Measurements from ENCODE around the gene KCNQ5. TPM values are rescaled to one million over a fixed set of nuclear protein-coding genes. Genes with fewer than 3 reads are reported as not detected.

Gene KCNQ5
- total and polyA plus RNA-seq, 2 donors (not counting 1 experiment from before 2014, with no cell fraction given): 0.74 to 4.6 TPM

DNA sequence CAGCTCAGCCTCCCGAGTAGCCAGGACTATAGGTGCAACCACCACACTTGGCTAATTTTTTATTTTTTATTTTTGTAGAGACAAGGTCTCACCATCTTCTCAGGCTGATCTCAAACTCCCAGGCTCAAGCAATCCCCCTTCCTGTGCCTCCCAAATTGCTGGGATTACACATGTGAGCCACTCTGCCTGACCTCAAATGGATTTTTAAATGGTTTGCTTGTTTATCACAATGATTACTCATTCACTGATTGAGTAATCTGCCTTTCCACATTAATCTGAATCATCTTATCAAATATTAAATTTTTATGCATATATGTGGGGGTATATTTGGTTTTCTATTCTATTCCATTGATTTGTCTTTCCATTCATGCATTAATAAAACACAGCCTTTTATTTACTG is 612.9 kb downstream of the KCNQ5 start:
- Histone ChIP-seq H3K79me2 (ENCODE audit: control insufficient read depth, insufficient read depth, low read length) (no peaks in the 10 kb centered on the region), H3K9me3 (ENCODE audit: control insufficient read depth, insufficient read depth, low read depth, low read length) (no peaks in the 10 kb centered on the region), H4K20me1 (ENCODE audit: control insufficient read depth, extremely low read depth, insufficient read depth, low read length) (no peaks in the 10 kb centered on the region), H3K4me2 (ENCODE audit: extremely low read depth, insufficient read depth, low read length) (no peak overlapping the region), H3K9ac (ENCODE audit: insufficient read depth, low read length) (no peak overlapping the region), H3K36me3 (ENCODE audit: control insufficient read depth, insufficient read depth, low read length) (no peaks in the 10 kb centered on the region), H2AFZ (ENCODE audit: low read length) (no peak overlapping the region), H3K27me3 (ENCODE audit: control insufficient read depth, insufficient read depth, low read length) (no peaks in the 10 kb centered on the region), H3K4me3 (replicated peaks in 1 of 4; ENCODE audit: control extremely low read depth in 1 of 4, insufficient read depth in 1 of 4, low read depth in 3 of 4, low read length in 4 of 4) (no peak overlapping the region), H3K27ac (ENCODE audit: insufficient read depth, low read length) (peak overlapping the region; percentile 51), H3K4me1 (ENCODE audit: control insufficient read depth, extremely low read depth, insufficient read depth, low read length) (peaks cover 9% of the 10 kb centered on the region)
- peak; percentile 60 to 79 for DNase-seq (ENCODE audit: low read depth in 2 of 2)
- TF ChIP-seq EZH2 (IDR thresholded peaks at IDR 0.05; ENCODE audit: low read length, missing control alignments): no peak
- no peak for TF ChIP-seq CTCF (conservative IDR thresholded peaks at IDR 0.05 in 1 of 2, IDR thresholded peaks at IDR 0.05 in 1 of 2; ENCODE audit: low read depth in 1 of 2, low read length in 2 of 2)

GRCh38 chr6:73236144-73236750 is 614.4 kb downstream of the KCNQ5 start:
- Histone ChIP-seq H3K4me2 (ENCODE audit: extremely low read depth, insufficient read depth, low read length) (no peak overlapping the region), H4K20me1 (ENCODE audit: control insufficient read depth, extremely low read depth, insufficient read depth, low read length) (no peaks in the 10 kb centered on the region), H3K27ac (ENCODE audit: insufficient read depth, low read length) (peak overlapping the region; percentile 27), H2AFZ (ENCODE audit: low read length) (no peak overlapping the region), H3K27me3 (ENCODE audit: control insufficient read depth, insufficient read depth, low read length) (no peaks in the 10 kb centered on the region), H3K79me2 (ENCODE audit: control insufficient read depth, insufficient read depth, low read length) (no peaks in the 10 kb centered on the region), H3K9ac (ENCODE audit: insufficient read depth, low read length) (no peak overlapping the region), H3K4me1 (ENCODE audit: control insufficient read depth, extremely low read depth, insufficient read depth, low read length) (peaks cover 9% of the 10 kb centered on the region), H3K4me3 (replicated peaks in 1 of 4; ENCODE audit: control extremely low read depth in 1 of 4, insufficient read depth in 1 of 4, low read depth in 3 of 4, low read length in 4 of 4) (no peak overlapping the region), H3K9me3 (ENCODE audit: control insufficient read depth, insufficient read depth, low read depth, low read length) (no peaks in the 10 kb centered on the region), H3K36me3 (ENCODE audit: control insufficient read depth, insufficient read depth, low read length) (no peaks in the 10 kb centered on the region)
- TF ChIP-seq EZH2 (IDR thresholded peaks at IDR 0.05; ENCODE audit: low read length, missing control alignments) (no peak), CTCF (conservative IDR thresholded peaks at IDR 0.05 in 1 of 2, IDR thresholded peaks at IDR 0.05 in 1 of 2; ENCODE audit: low read depth in 1 of 2, low read length in 2 of 2) (no peak)
- peak; percentile 88 to 91 for DNase-seq (ENCODE audit: low read depth in 2 of 2)

DNA sequence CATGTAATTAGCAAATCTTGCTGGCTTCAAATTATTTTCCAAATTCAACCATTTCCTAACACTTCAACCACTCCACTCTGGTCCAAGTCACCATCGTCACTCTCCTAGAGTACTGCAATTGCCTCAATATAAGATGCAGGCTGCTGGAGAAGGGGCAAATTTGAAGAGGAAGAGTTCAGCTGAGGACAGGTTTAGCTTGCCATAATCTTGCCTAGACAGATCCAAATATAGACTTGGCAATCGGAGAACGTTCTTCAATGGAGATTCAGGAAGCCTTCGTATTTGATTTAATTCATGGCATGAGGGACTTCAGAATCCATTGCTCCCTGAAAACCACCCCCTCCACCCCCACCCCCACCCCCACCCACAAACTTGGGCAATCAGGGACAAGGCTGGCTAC is 618.9 kb downstream of the KCNQ5 start:
- no peak overlapping the region for H3K9ac ChIP-seq (ENCODE audit: insufficient read depth, low read length)
- no peaks in the 10 kb centered on the region for H4K20me1 ChIP-seq (ENCODE audit: control insufficient read depth, extremely low read depth, insufficient read depth, low read length)
- no peak overlapping the region for H2AFZ ChIP-seq (ENCODE audit: low read length)
- H3K27me3 ChIP-seq (ENCODE audit: control insufficient read depth, insufficient read depth, low read length): no peaks in the 10 kb centered on the region
- H3K4me1 ChIP-seq (ENCODE audit: control insufficient read depth, extremely low read depth, insufficient read depth, low read length): peaks cover 4% of the 10 kb centered on the region
- H3K9me3 ChIP-seq (ENCODE audit: control insufficient read depth, insufficient read depth, low read depth, low read length): no peaks in the 10 kb centered on the region
- TF ChIP-seq CTCF (conservative IDR thresholded peaks at IDR 0.05 in 1 of 2, IDR thresholded peaks at IDR 0.05 in 1 of 2; ENCODE audit: low read depth in 1 of 2, low read length in 2 of 2): no peak
- TF ChIP-seq EZH2 (IDR thresholded peaks at IDR 0.05; ENCODE audit: low read length, missing control alignments): no peak
- no peak overlapping the region for H3K4me3 ChIP-seq (replicated peaks in 1 of 4; ENCODE audit: control extremely low read depth in 1 of 4, insufficient read depth in 1 of 4, low read depth in 3 of 4, low read length in 4 of 4)
- no peak for DNase-seq (ENCODE audit: low read depth in 2 of 2)
- H3K27ac ChIP-seq (ENCODE audit: insufficient read depth, low read length): no peak overlapping the region
- no peaks in the 10 kb centered on the region for H3K36me3 ChIP-seq (ENCODE audit: control insufficient read depth, insufficient read depth, low read length)
- H3K79me2 ChIP-seq (ENCODE audit: control insufficient read depth, insufficient read depth, low read length): no peaks in the 10 kb centered on the region
- H3K4me2 ChIP-seq (ENCODE audit: extremely low read depth, insufficient read depth, low read length): no peak overlapping the region
